Left forelimb (tissue), 1 donor: ENCODE measurements around the gene CACNA2D3.

Source experiments
- DNase-seq: peaks from one replicate; pipeline ENCODE4 v3.0.0-alpha.2; 2018; ENCODE audit warnings: low spot score

CACNA2D3 gene

GRCh38 chr3:54676087-54676486, 553.7 kb downstream of the CACNA2D3 start:
- DNase-seq: no peak

DNA sequence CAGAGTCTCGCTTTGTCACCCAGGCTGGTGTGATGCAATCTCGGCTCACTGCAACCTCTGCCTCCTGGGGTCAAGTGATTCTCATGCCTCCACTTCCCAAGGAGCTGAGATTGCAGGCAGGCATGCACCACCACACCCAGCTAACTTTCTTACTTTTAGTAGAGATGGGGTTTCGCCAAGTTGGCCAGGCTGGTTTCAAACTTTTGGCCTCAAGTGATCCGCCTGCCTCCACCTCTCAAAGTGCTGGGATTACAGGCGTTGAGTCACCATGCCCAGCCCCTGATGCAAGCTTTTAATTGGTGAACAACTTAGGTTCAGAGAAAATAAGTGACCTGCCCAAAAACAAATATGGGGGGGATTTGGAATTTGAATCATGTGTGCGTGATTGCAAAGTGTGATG, 559.4 kb downstream of the CACNA2D3 start:
- no peak for DNase-seq

DNA sequence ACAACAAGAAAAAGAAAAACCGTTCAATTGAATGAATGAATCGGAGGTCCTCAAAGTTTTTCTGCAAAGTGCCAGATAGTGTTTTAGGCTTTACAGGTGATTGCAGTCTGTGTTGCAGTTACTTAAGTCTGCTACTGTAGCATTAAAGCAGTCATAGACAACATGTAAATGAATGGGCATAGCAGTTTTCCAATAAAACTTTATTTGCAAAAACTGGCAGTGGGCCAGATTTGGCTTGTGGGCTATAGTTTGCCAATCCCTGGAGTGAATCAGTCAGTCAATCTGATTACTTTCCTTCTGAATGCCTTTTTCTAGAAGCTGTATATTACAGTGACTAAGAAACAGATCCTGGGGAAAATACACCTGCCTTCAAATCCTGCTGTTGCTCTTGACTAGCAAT, 562.9 kb downstream of the CACNA2D3 start:
- DNase-seq: no peak

DNA sequence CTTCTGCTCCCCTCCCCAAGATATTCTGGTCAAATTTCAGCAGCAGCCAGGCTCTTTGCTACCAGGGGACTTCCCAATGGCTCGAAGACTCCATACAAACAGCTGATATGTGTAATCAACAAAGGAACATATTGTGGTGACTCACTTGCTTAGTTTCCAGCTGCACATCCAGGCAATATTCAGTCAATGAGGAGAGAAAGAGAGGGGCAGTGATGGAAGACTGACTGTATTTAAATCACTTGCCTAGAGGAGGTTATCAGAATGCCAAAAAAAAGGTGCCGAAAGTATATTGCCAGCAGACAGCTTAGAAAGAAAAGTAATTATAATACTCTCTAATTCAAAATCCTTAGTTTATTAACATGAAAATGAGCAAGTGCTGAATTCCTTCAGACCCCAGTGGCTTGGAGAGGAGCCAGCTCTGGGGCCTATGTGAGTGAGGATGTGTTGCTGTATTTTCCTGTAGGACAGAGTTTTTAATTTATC, 569.0 kb downstream of the CACNA2D3 start:
- DNase-seq: no peak

DNA sequence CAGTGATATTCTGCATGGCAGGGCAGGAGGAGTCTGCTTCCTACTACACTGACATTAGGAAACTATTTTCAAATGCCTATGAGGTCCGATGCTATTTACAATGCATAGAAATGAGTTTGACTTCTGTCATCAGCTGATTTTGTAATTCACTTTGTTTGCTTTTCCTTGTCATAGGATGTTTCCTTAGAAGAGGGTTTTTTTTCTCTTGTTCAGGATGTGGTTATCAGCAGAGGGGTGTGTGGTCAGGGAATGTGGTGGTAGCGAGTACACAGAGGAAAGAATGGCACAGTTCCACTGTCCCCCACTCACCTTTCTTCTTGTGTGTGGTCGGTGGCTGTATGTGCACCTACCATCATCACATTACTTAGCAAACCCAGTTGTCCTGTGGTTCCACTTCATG, 574.0 kb downstream of the CACNA2D3 start:
- DNase-seq: no peak

GRCh38 chr3:54698054-54698453, 575.7 kb downstream of the CACNA2D3 start:
- no peak for DNase-seq

- DNase-seq: no peak
Measured at GRCh38 chr3:54703923-54704322, 581.6 kb downstream of the CACNA2D3 start.

DNA sequence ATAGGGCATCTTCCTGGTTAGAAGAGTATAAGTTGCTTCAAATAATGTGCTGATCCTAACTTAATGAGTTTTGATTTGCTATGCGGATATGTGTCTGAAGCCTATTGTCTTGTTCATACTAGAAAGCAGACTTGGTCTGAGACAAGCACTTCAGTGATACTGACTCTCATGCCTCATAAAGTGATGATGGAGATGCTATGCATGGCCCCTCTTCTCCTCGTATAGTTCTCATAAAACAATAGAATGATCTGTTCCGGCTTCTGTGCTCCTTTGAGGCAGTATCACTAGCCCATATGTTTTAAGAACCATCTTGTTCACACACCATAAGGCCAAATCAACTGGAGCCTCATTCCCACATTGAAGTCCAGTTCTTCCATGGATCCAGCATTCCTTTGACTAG, 583.4 kb downstream of the CACNA2D3 start:
- DNase-seq: no peak

DNA sequence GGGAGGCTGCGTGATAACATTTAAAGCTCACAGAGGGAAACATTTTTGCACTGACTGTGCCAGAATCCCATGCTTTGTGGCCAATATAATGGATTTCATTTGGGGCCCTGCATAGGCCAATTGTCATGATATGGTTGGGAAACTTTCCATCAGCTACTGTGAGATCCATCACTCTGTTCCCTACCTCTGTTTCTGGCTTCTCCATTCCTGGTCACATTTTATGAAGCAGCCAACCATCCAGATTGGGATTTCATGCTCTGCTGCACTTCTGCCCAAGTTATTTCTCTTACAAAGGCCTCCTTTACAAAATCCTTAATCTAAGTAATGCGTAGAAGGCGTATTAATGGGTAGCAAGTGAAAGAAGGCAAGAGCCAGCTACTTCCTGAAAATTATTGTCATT, 584.4 kb downstream of the CACNA2D3 start:
- no peak for DNase-seq

GRCh38 chr3:54709785-54710184, 587.4 kb downstream of the CACNA2D3 start:
- no peak for DNase-seq

GRCh38 chr3:54710954-54711353, 588.6 kb downstream of the CACNA2D3 start:
- DNase-seq: no peak

- DNase-seq: no peak
Measured at GRCh38 chr3:54712539-54712938, 590.2 kb downstream of the CACNA2D3 start.

GRCh38 chr3:54713031-54713430, 590.7 kb downstream of the CACNA2D3 start:
- no peak for DNase-seq

DNA sequence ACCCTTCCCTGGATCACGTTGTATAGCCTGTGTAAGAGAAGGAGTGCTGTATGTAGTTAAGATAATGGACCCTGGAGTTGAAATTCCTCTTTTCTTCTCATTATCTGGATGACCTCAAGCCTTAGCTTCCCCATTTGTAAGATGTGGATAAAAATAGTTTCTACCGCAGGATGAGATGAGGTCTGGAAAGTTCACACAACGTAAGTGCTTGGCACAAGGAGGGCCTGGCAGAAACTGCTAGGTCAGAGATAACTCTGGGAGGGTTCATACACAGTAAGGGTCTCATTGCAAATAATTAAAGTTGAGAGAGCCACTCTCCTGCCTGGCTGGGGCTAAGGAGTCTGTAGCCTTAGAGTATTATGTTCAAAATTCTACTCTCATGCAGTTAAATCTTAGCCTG, 591.1 kb downstream of the CACNA2D3 start:
- DNase-seq: no peak

DNA sequence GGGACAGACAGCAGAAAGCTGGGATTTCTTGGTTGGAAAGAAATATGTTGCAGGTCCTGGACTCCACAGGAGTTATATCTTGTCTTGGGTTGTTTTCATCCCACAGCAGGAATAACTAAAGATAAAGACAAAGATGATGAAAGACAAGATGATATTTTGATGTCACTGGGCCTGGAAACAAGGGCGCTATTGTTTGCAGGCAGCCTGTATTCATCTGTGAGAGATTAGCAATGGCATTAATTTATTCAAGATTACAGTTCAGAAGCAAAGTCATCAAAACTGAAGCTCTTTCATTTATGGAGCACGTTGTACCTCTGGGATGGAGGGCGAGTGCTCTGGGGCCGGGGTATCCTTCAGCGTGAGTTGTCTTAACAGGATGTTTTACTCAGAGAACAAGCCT, 591.7 kb downstream of the CACNA2D3 start:
- no peak for DNase-seq

DNA sequence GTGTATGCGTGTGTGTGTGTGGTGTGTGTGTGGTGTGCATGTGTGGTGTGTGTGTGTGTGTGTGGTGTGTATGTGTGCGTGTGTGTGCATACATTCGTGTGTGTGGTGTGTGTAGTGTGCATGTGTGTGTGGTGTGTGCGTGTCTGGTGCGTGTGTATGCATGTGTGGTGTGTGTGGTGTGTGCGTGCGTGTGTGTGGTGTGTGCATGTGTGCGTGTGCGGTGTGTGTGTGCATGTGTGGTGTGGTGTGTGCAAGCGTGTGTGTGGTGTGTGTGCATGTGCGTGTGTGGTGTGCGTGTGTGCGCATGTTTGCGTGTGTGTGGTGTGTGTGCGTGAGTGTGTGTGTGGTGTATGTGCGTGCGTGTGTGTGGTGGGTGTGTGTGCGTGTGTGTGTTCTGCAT, 595.2 kb downstream of the CACNA2D3 start:
- DNase-seq: no peak

GRCh38 chr3:54719914-54720313, 597.6 kb downstream of the CACNA2D3 start:
- DNase-seq: no peak

- no peak for DNase-seq
Measured at GRCh38 chr3:54720604-54721003, 598.3 kb downstream of the CACNA2D3 start.

- no peak for DNase-seq
Measured at GRCh38 chr3:54731732-54732445, 609.5 kb downstream of the CACNA2D3 start.

DNA sequence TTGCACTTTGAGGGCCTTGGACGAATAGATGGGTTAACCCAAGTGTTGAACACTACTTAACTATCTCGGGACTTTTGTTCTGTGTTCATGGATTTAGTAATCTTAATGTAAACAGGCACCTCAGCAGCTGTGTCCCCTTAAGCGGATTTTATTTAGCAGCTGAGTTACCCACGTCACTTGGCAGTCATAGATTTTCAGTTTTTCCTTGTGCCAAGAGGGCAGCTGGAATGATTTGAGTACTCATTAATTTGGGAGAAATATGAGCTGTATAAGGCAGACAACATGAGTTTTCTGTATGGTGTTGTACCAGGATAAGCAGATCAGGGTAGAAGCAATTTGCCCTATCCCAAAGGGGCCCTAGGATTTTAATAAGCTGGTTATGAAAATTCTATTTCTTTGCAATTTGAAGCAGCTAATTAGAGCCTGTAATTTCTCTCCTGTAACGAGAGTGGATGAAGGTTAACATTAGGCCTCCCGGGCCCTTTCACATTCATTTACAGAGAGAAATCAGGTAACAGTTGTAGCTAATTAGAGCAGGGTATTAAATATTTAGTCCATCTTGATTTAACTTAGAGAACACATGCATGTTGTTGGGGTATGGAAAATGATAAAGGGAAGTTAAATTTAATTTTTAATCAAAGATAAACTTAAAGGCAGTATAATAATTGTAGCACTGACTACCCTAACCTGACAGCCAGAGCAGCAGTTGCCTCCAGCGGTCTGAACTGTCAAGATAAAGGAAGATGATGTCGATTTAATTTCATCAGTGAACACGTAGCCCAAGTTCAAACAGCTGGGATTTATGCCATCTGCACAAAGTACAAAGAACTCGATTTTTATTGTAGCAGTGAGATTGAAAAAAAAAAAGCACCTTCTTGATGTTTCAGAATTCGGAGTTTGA, 611.0 kb downstream of the CACNA2D3 start:
- no peak for DNase-seq

GRCh38 chr3:54736459-54736858, 614.1 kb downstream of the CACNA2D3 start:
- no peak for DNase-seq

DNA sequence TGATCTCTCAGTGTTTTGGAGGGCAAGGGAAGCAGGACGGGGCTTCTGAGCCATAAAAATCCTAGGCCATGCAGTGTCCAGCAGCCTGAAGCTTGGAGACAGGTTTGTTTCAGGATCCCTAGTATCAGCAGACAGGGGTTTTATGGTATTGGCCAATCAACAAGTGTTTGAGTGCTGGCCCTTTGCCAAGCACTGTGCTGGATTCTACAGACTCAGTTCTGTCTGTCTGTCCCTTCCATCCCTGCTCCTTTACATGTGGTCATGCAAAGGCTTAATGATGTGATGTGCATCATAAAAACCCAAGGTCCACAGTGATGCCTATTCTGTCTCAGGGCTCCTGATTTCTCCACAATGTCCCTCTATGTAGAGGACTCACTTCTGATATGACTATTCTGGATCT, 621.4 kb downstream of the CACNA2D3 start:
- DNase-seq: no peak

- no peak for DNase-seq
Measured at GRCh38 chr3:54744291-54744690, 621.9 kb downstream of the CACNA2D3 start.
